Activated T-cell treated with anti-CD3 and anti-CD28 coated beads, Interleukin-2, amount 50 U/mL, for 4 hours (primary cell): ENCODE measurements around the gene MAMDC4. TPM values are rescaled to one million over a fixed set of nuclear protein-coding genes. Genes with fewer than 3 reads are reported as not detected.
"Not testable (repeated sequence)": the region's sequence is repeated elsewhere in the genome, so short reads cannot be mapped to it uniquely, and the experiment has no call there.

Experiments
- ATAC-seq, 2 donors: fragments of 200-7000 bp; cut with Tn5 transposase; one replicate each; pipeline ENCODE4 v1.10.0; 2021
- DNase-seq: peaks from one replicate; pipeline ENCODE4 v3.0.0-alpha.2; 2020
- H3K27me3 Mint-ChIP-seq: one replicate; pipeline ENCODE4 v1.8.0; 2021; ENCODE audit warnings: low read depth, mixed read lengths
- H3K36me3 Mint-ChIP-seq: one replicate; pipeline ENCODE4 v1.8.0; 2022; ENCODE audit warnings: mixed read lengths; ENCODE audit not compliant: insufficient read depth
- H3K4me1 Mint-ChIP-seq: one replicate; pipeline ENCODE4 v1.8.0; 2021; ENCODE audit warnings: low read depth, mixed read lengths
- H3K4me3 Mint-ChIP-seq: one replicate; pipeline ENCODE4 v1.8.0; 2021; ENCODE audit warnings: mild to moderate bottlenecking, moderate library complexity, mixed read lengths
- H3K9me3 Mint-ChIP-seq: one replicate; pipeline ENCODE4 v1.8.0; 2021; ENCODE audit warnings: mixed read lengths
- total RNA-seq, 3 donors: library from RNA; stranded (reverse); gene quantifications; one replicate each; pipeline ENCODE4 v1.2.1, GENCODE V29; 2021

The MAMDC4 gene
- total RNA-seq, 3 donors from 2014 or later = 10.7 to 13.9 (median 11.0) TPM

DNA sequence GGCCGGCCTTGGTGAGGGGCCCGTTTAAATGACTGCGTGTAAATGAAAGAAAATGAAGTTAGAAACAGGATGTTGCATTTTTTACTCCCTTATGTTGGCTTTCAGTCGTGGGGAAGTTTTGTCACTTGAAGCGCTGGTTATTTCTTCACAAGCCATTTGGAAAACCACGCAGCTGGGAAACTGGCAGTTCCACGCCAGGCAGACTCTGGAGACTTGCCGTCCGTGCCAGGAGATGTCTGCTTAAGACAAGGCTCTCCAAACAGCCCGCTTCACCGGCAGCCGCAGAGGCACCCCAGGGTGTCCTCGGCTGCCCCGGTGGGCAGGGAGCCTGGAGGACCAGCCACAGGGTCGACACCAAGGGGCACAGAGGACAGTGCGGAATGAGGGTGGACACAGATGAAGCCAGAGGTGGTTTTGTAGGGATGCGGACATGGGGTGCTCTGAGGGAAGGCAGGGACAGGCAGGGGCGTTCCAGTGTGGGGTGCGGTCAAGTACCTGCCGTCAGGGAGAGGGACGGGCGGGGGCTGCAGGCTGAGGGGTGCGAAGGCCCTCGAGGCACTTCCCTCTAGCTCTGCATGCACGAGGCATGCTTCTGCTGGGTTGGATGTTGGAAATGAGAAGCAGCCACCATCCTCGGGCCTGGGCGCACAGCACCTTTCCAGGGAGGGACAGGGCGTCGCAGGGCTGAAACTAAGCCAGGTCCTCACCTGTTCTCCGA lies 21.0 kb upstream of the MAMDC4 start:
- Mint-ChIP-seq H3K27me3 (no peaks in the 10 kb centered on the region), H3K36me3 (peaks cover 13% of the 10 kb centered on the region), H3K9me3 (no peaks in the 10 kb centered on the region), H3K4me3 (no peak overlapping the region), H3K4me1 (no peaks in the 10 kb centered on the region)
- ATAC-seq = no peak
- DNase-seq = no peak

DNA sequence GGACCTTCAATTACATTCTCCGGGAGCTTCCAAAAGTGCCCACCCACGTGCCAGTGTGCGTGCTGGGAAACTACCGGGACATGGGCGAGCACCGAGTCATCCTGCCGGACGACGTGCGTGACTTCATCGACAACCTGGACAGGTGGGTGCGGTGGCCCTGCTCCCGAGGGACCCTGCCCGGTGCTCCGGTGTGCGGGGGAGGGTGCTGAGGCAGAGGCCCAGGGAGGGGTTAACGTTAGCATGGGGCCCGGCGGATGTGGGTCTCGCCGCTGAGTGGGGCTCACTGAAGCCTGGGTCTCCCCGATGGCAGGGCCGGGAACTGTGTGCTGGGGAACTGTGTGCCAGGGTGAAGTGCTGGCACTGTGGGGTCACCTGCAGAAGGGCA lies 20.4 kb upstream of the MAMDC4 start:
- DNase-seq (no peak), ATAC-seq (no peak)
- no peaks in the 10 kb centered on the region for H3K27me3 Mint-ChIP-seq
- no peak overlapping the region for H3K4me3 Mint-ChIP-seq
- no peaks in the 10 kb centered on the region for H3K9me3 Mint-ChIP-seq
- peaks cover 13% of the 10 kb centered on the region for H3K36me3 Mint-ChIP-seq
- no peaks in the 10 kb centered on the region for H3K4me1 Mint-ChIP-seq

DNA sequence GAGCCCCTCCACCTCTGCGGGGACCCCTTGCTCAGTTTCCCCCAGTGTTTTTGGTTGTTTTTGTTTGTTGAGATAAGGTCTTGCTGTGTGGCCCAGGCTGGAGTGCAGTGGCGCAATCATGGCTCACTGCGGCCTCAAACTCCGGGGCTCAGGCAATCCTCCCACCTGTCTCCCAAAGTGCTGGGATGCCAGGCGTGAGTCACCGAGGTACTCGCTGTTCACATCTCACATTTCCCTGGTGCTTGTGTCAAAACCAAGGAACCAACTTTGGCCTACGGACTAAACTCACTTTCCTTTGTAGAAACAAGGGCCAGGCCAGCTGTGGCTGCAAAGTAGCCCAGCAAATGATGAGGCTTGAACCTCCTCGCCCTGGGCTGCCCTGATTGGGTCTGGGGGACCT lies 19.6 kb upstream of the MAMDC4 start:
- H3K36me3 Mint-ChIP-seq = peaks cover 13% of the 10 kb centered on the region
- H3K4me1 Mint-ChIP-seq = no peaks in the 10 kb centered on the region
- no peaks in the 10 kb centered on the region for H3K27me3 Mint-ChIP-seq
- no peak for ATAC-seq
- H3K9me3 Mint-ChIP-seq = no peaks in the 10 kb centered on the region
- no peak for DNase-seq
- H3K4me3 Mint-ChIP-seq = no peak overlapping the region

DNA sequence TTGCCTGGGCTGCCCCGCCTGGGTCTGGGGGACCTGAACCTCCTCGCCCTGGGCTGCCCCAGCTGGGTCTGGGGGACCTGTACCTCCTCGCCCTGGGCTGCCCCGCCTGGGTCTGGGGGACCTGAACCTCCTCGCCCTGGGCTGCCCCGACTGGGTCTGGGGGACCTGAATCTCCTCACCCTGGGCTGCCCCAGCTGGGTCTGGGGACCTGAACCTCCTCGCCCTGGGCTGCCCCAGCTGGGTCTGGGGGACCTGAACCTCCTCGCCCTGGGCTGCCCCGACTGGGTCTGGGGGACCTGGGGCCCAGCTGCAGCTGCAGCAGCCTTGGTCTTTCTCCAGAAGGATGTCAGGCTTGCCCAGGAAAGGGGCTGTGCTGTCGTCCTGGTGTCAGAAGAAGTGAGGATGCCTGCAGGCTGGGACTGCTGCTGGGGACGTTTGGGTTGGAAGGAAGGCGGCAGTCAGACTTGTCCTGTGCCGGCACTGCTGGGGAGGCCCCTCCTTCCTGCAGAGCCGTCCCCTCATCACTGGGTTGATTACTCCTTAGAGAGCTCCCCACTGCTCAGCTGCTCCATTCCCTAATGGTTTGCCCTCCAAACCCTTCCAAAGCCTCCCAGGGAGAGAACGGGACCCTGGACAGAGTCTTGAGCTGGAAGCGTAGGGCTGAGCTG lies 18.6 kb upstream of the MAMDC4 start:
- H3K4me3 Mint-ChIP-seq, H3K9me3 Mint-ChIP-seq, H3K27me3 Mint-ChIP-seq, H3K4me1 Mint-ChIP-seq, DNase-seq, ATAC-seq: not testable (repeated sequence)
- H3K36me3 Mint-ChIP-seq = peaks cover 13% of the 10 kb centered on the region

DNA sequence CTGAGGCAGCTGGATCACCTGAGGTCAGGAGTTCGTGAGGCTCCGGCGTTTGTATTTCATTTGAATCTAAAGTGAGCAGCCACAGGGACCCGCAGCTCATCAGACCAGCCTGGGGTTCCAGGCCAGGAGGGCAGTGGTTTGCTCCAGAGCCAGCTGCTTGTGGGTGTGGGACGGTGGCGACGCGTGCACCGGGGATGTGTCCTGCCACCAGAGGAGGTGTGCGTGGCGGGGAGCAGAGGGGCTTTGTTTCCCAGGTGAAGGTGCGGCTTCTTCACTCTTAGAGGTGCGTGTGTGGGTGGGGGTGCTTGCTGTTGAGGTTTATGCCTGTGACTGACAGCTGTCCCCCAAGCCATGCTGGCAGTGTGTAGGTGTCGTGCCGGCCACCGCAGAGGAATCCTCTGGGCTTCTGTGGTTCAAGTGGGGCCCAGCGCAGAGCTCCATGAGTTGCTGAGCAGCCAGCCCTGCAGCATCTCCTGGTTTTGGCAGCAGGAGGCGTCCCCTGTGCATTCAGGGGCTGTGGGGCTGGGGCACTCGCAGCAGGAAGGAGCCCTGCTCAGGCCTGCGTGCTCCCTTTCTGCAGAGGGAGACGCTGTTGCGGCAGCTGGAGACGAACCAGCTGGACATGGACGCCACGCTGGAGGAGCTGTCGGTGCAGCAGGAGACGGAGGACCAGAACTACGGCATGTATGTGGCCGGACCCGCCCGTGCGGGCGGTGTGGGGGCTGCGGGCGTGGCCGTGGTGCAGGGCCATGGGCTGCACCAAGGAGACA lies 16.8 kb upstream of the MAMDC4 start:
- no peaks in the 10 kb centered on the region for H3K4me1 Mint-ChIP-seq
- ATAC-seq = peak in 1 of 2 donors; percentile 6
- H3K27me3 Mint-ChIP-seq = no peaks in the 10 kb centered on the region
- no peaks in the 10 kb centered on the region for H3K9me3 Mint-ChIP-seq
- H3K4me3 Mint-ChIP-seq = no peak overlapping the region
- peaks cover 8% of the 10 kb centered on the region for H3K36me3 Mint-ChIP-seq
- no peak for DNase-seq

DNA sequence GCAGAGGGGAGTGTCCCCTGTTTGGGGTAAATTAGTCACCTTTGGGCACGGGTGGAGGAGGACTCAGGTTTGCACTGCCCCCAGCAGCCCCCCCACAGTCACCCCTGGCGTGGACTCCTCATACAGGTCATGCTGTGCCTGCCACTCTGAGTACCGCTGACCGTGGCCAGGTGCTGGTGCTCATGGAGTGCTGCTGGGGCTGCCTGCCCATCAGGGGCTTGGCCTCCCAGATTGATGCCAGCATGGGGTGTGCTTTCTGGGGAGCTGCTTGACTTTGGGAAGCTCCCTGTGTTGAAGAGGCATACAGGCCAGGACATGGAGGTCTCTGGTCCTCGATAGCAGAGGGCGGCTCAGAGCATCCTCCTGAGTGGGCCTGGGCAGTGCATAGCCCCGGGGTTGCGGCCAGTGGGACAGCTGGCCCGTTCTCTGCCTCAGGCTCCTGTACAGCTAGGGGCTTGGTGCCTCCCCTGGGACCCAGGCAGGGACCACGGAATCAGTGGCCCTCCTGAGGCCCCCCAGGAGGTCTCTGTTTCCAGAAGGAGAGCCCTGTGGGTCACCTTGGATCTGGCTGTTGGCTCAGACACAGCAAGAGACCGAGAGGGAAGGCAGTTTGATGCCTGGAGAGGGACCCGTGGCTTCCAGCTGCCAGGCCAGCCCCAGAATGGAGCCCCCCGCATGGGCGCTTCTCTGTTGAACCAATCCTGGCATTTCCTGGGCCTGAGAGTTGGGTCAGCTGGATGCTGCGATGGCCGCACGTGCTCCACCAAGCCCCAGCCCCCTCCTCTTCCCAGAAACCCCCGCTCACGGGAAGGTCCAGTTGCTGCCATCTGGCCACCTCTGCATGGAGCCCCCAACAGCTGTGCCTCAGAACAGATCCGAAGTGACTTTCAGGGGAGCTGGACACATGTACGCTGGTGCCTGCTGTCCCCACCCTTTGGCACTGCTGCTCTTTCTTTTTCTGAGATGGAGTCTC lies 15.9 kb upstream of the MAMDC4 start:
- ATAC-seq = no peak
- no peaks in the 10 kb centered on the region for H3K27me3 Mint-ChIP-seq
- no peaks in the 10 kb centered on the region for H3K9me3 Mint-ChIP-seq
- no peak for DNase-seq
- no peak overlapping the region for H3K4me3 Mint-ChIP-seq
- H3K36me3 Mint-ChIP-seq = peaks cover 8% of the 10 kb centered on the region
- H3K4me1 Mint-ChIP-seq = no peaks in the 10 kb centered on the region

DNA sequence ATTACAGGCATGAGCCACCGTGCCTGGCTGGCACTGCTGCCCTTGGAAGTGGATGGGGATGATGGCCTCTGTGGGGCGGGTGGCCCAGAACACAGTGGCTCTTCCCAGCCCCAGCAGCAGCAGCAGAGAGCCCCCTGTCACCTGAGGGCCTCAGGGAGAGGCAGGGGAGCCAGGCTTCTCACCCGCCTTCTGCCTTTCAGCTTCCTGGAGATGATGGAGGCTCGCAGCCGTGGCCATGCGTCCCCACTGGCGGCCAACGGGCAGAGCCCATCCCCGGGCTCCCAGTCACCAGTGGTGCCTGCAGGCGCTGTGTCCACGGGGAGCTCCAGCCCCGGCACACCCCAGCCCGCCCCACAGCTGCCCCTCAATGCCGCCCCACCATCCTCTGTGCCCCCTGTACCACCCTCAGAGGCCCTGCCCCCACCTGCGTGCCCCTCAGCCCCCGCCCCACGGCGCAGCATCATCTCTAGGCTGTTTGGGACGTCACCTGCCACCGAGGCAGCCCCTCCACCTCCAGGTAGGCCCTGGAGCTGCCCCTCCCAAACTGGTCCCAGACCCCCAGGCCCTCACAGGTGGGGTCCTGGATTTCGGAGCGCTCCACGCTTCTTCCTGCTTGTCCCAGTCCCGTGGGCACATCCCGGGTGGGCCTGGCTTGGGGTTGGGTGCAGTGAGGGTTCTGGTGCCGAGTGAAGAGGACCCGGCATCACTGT lies 14.8 kb upstream of the MAMDC4 start:
- Mint-ChIP-seq H3K9me3 (no peaks in the 10 kb centered on the region), H3K36me3 (peaks cover 7% of the 10 kb centered on the region), H3K4me3 (no peak overlapping the region), H3K4me1 (peaks cover 4% of the 10 kb centered on the region), H3K27me3 (no peaks in the 10 kb centered on the region)
- no peak for ATAC-seq
- no peak for DNase-seq

DNA sequence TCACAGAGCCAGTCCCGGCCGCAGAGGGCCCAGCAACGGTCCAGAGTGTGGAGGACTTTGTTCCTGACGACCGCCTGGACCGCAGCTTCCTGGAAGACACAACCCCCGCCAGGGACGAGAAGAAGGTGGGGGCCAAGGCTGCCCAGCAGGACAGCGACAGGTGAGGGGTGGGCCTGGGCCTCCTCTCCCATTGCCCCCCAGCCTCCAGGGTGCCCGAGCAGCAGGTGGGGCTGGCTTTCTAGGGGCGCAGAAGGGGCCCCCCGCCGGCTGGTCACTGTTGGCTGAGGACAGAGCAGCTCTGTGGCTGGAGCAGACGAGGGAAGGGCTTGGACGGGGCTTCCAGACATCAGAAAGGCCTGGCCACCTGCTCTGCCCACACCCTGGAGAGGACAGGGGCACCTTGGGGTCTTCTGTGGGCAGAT lies 14.3 kb upstream of the MAMDC4 start:
- H3K9me3 Mint-ChIP-seq, H3K4me3 Mint-ChIP-seq, H3K27me3 Mint-ChIP-seq, H3K4me1 Mint-ChIP-seq, ATAC-seq, H3K36me3 Mint-ChIP-seq, DNase-seq: not testable (repeated sequence)

DNA sequence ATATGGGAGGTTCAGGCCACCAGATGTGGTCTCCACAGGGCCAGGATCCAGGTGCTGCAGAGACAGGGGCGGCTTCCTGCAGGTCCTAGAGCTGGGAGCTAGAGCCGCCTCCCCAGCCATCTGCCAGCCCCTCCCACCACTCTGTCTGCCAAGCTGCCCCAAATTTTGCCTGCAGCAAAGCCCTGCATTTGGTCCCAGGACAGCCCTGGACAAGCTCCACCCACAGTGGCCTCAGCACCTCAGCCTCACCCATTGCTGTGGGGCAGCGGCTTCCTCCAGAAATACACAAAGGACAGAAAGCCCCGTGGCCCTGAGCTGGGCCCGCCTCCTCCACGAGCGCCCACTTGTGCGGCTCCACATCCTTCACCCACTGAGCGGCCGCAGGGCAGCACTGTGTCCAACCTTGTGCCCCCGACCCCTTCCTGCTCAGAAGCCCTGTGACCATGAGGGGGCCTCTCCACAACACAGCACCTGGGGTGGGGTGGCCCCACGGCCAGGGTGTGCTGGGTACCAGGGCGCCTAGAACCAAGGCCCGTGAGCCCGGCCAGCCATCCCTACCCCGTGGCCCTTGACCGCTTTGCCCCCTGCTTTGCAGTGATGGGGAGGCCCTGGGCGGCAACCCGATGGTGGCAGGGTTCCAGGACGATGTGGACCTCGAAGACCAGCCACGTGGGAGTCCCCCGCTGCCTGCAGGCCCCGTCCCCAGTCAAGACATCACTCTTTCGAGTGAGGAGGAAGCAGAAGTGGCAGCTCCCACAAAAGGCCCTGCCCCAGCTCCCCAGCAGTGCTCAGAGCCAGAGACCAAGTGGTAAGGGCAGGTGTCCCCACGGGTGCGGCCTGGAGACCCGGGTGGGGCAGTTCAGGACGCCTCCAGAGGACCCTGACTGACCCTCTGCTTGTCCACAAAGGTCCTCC lies 13.6 kb upstream of the MAMDC4 start:
- H3K36me3 Mint-ChIP-seq = peaks cover 3% of the 10 kb centered on the region
- no peaks in the 10 kb centered on the region for H3K27me3 Mint-ChIP-seq
- H3K9me3 Mint-ChIP-seq = no peaks in the 10 kb centered on the region
- H3K4me1 Mint-ChIP-seq = peaks cover 9% of the 10 kb centered on the region
- DNase-seq (no peak), ATAC-seq (no peak)
- H3K4me3 Mint-ChIP-seq = no peak overlapping the region

DNA sequence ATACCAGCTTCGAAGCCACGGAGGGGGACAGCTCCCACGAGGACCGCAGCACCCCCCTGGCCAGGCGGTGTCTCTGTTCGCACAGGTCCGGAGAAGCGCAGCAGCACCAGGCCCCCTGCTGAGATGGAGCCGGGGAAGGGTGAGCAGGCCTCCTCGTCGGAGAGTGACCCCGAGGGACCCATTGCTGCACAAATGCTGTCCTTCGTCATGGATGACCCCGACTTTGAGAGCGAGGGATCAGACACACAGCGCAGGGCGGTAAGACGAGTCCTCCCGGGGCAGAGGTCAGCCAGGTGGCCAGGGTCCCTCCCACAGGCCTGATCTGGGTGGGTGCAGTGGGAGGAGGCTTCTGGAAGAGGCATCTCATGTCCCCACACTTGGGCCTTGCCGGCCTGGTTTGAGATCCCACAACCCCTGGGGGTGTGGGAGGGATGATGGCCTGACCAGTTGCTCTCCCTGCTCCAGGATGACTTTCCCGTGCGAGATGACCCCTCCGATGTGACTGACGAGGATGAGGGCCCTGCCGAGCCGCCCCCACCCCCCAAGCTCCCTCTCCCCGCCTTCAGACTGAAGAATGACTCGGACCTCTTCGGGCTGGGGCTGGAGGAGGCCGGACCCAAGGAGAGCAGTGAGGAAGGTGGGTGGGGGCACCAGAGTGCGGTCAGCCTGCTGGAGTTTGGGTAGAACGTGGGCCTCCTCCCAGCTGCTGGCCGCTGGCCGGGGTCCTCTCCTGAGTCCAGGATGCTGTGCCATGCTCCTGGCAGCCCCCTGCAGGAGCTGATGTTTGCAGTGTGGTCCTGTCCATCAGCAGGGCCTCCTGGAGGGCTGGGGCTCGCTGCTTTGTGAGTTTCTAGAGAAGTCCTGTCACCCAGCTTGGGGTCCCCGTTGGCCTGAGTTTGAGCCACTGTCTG lies 12.7 kb upstream of the MAMDC4 start:
- DNase-seq (no peak), ATAC-seq (no peak)
- Mint-ChIP-seq H3K4me3 (no peak overlapping the region), H3K27me3 (no peaks in the 10 kb centered on the region), H3K9me3 (no peaks in the 10 kb centered on the region), H3K4me1 (peaks cover 11% of the 10 kb centered on the region), H3K36me3 (peaks cover 3% of the 10 kb centered on the region)

DNA sequence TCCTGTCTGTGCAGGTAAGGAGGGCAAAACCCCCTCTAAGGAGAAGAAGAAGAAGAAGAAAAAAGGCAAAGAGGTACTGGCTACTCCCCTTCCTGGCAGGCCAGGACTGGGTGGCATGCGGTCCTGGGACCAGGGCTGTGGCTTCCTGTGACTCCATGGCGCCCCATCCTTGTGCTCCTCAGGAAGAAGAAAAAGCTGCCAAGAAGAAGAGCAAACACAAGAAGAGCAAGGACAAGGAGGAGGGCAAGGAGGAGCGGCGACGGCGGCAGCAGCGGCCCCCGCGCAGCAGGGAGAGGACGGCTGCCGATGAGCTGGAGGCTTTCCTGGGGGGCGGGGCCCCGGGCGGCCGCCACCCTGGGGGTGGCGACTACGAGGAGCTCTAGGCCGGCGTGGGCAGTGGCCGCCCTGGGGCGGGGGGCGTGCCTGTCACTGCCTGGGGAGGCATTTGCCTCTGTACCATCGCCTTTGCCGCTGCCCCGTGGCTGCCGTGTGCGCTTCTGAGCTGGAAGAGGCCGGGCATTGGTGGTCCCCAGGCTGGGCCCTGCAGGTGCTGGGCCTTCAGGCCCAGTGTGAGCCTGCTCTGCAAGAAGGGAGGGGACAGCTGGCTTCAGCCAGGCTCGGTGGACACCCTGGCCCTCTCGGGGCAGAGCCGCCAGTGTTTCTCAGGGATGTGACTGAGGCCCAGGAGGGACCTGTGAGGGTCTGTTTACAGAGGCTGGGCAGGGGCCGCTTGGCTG lies 11.8 kb upstream of the MAMDC4 start:
- peaks cover 2% of the 10 kb centered on the region for H3K27me3 Mint-ChIP-seq
- H3K9me3 Mint-ChIP-seq = no peaks in the 10 kb centered on the region
- ATAC-seq = no peak
- H3K4me3 Mint-ChIP-seq = no peak overlapping the region
- no peak for DNase-seq
- peaks cover 3% of the 10 kb centered on the region for H3K36me3 Mint-ChIP-seq
- peaks cover 13% of the 10 kb centered on the region for H3K4me1 Mint-ChIP-seq
